ENCODE results near the gene YOD1. TPM values are rescaled to one million over a fixed set of nuclear protein-coding genes. Genes with fewer than 3 reads are reported as not detected.

The YOD1 gene
- total and polyA plus RNA-seq, 2 of the 13 experiments (the other 11 are each of a cell fraction or from before 2014, with no cell fraction given), result 3.4 to 9.1 TPM

DNA sequence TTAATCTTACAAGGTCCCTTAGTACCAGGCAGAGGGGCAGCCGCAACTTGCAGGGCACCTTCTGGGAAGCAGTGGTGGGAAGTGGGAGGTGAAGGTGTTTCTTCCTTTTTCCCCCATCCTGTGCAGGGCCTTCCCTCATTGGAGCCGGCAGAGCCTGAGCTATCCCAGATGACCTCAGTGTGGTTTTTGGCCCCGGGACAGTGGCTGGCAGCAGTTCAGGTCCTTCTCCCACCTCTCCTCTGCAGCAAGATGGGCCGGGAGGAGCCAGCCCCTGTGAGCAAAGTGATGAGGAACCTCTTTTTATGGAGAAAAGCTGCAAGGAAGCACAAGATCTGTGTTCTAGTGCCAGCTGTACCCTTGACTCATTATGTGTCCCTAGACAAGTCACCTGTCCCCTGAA, 8.9 kb upstream of the YOD1 start:
- H2AFZ ChIP-seq (ENCODE audit: low read length), result no peak overlapping the region
- TF ChIP-seq, protein P1, sequence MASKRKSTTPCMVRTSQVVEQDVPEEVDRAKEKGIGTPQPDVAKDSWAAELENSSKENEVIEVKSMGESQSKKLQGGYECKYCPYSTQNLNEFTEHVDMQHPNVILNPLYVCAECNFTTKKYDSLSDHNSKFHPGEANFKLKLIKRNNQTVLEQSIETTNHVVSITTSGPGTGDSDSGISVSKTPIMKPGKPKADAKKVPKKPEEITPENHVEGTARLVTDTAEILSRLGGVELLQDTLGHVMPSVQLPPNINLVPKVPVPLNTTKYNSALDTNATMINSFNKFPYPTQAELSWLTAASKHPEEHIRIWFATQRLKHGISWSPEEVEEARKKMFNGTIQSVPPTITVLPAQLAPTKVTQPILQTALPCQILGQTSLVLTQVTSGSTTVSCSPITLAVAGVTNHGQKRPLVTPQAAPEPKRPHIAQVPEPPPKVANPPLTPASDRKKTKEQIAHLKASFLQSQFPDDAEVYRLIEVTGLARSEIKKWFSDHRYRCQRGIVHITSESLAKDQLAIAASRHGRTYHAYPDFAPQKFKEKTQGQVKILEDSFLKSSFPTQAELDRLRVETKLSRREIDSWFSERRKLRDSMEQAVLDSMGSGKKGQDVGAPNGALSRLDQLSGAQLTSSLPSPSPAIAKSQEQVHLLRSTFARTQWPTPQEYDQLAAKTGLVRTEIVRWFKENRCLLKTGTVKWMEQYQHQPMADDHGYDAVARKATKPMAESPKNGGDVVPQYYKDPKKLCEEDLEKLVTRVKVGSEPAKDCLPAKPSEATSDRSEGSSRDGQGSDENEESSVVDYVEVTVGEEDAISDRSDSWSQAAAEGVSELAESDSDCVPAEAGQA (IDR thresholded peaks at IDR 0.05; ENCODE audit: low read depth), result no peak
- TF ChIP-seq, protein P1 (CRISPR knock-in tag; IDR thresholded peaks at IDR 0.05; ENCODE audit: borderline replicate concordance), result no peak
- no peak for TF ChIP-seq PAF1 (CRISPR knock-in tag; IDR thresholded peaks at IDR 0.05)
- no peak for TF ChIP-seq SIX1 (CRISPR knock-in tag; IDR thresholded peaks at IDR 0.05; ENCODE audit: borderline replicate concordance)
- no peak for TF ChIP-seq MIER2 (CRISPR knock-in tag; IDR thresholded peaks at IDR 0.05)
- TF ChIP-seq TRIM24 (CRISPR knock-in tag; IDR thresholded peaks at IDR 0.05), result no peak
- intact Hi-C loops (cut with micrococcal nuclease; ENCODE audit: unreplicated experiment) (no loop called here), in situ Hi-C loops (cut with HindIII; ENCODE audit: extremely low pct_ligation_motif_present, low pct_unique_long_range_greater_than_20kb) (no loop called here)
- no TSS peak for BruUV-seq (replicated peaks)
- H3K9ac ChIP-seq (ENCODE audit: insufficient read depth, low read depth, low read length), result no peak overlapping the region
- no peaks in the 10 kb centered on the region for H3K79me2 ChIP-seq (ENCODE audit: insufficient read depth, low read length)
- ATAC-seq, result no peak
- 100% methylated on average over 4 of the region's 4 CpGs for WGBS (ENCODE audit: low lambda C conversion rate)
- FAIRE-seq, result no peak
- no peaks in the 10 kb centered on the region for H4K20me1 ChIP-seq (ENCODE audit: insufficient read depth, low read length)
- POLR2A ChIA-PET, result interaction anchor here (1.3 kb wide), 1 partner anchor 16 kb away, joined by 3 read pairs; no protein-coding TSS in a partner anchor
- H3K9me3 ChIP-seq (ENCODE audit: low read length), result no peaks in the 10 kb centered on the region
- H3K4me2 ChIP-seq (ENCODE audit: low read depth, low read length), result no peak overlapping the region
- H3K27me3 ChIP-seq (ENCODE audit: control insufficient read depth in 1 of 2, insufficient read depth in 2 of 2, low read length in 2 of 2), result no peaks in the 10 kb centered on the region
- H3K27ac ChIP-seq (ENCODE audit: extremely low read length, insufficient read depth, low read length), result no peak overlapping the region
- H3K4me1 ChIP-seq (ENCODE audit: insufficient read depth, low read length), result 0 out of 2 replicates have a peak, but pooled peaks cover 1% of the 10 kb centered on the region
- DNase-seq (ENCODE audit: low spot score), result no peak
- CTCF ChIA-PET (ENCODE audit: low intra/inter-chr PET ratio, low total read pairs), result no interaction called here
- H3K4me3 ChIP-seq (replicated peaks in 1 of 3; ENCODE audit: insufficient read depth in 1 of 3, low read depth in 2 of 3, low read length in 3 of 3), result no peak overlapping the region
- H3K36me3 ChIP-seq (replicated peaks in 1 of 2; ENCODE audit: control insufficient read depth in 1 of 2, insufficient read depth in 2 of 2, low read length in 2 of 2), result peaks cover 3 to 21% of the 10 kb centered on the region in 2 experiments; a peak in 4 of 5 replicates
